HCT116 (cell line): ENCODE results near the gene BRSK1.

Source experiments
- SRF ChIP-seq: IDR thresholded peaks from 2 replicates; pipeline ENCODE4 v1.6.1; 2012; ENCODE audit warnings: low read depth
- TF ChIP-seq, protein P1 (sequence below), 3 experiments: fragments of 200-600 bp in 1 of 3; sonication (generic) in 1 of 3; IDR thresholded peaks in 2 of 3; conservative IDR thresholded peaks in 1 of 3; 2 replicates each; pipeline ENCODE4 v1.5.1; 2012 to 2017; ENCODE audit warnings: low read depth in 2 of 3, low read length in 2 of 3, antibody characterized with exemption in 1 of 3, borderline replicate concordance in 1 of 3, control low read depth in 1 of 3, mild to moderate bottlenecking in 1 of 3, mixed read lengths in 1 of 3, mixed run types in 1 of 3, moderate library complexity in 1 of 3; ENCODE audit not compliant: insufficient read depth in 1 of 3

- TF ChIP-seq, protein P1, sequence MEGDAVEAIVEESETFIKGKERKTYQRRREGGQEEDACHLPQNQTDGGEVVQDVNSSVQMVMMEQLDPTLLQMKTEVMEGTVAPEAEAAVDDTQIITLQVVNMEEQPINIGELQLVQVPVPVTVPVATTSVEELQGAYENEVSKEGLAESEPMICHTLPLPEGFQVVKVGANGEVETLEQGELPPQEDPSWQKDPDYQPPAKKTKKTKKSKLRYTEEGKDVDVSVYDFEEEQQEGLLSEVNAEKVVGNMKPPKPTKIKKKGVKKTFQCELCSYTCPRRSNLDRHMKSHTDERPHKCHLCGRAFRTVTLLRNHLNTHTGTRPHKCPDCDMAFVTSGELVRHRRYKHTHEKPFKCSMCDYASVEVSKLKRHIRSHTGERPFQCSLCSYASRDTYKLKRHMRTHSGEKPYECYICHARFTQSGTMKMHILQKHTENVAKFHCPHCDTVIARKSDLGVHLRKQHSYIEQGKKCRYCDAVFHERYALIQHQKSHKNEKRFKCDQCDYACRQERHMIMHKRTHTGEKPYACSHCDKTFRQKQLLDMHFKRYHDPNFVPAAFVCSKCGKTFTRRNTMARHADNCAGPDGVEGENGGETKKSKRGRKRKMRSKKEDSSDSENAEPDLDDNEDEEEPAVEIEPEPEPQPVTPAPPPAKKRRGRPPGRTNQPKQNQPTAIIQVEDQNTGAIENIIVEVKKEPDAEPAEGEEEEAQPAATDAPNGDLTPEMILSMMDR (IDR thresholded peaks at IDR 0.05 in 2 of 3, conservative IDR thresholded peaks at IDR 0.05 in 1 of 3; ENCODE audit: borderline replicate concordance in 1 of 3, insufficient read depth in 1 of 3, low read depth in 2 of 3, low read length in 2 of 3): no peak
- no peak for TF ChIP-seq SRF
Measured at GRCh38 chr19:55265723-55266386, 17.9 kb upstream of the BRSK1 start.
